ENCODE data around the gene CNPY2.
A peak's percentile ranks its signal among the peaks of the same experiment; 100 is the strongest.
"Not testable (repeated sequence)": the region's sequence is repeated elsewhere in the genome, so short reads cannot be mapped to it uniquely, and the experiment has no call there.

CNPY2 gene

DNA sequence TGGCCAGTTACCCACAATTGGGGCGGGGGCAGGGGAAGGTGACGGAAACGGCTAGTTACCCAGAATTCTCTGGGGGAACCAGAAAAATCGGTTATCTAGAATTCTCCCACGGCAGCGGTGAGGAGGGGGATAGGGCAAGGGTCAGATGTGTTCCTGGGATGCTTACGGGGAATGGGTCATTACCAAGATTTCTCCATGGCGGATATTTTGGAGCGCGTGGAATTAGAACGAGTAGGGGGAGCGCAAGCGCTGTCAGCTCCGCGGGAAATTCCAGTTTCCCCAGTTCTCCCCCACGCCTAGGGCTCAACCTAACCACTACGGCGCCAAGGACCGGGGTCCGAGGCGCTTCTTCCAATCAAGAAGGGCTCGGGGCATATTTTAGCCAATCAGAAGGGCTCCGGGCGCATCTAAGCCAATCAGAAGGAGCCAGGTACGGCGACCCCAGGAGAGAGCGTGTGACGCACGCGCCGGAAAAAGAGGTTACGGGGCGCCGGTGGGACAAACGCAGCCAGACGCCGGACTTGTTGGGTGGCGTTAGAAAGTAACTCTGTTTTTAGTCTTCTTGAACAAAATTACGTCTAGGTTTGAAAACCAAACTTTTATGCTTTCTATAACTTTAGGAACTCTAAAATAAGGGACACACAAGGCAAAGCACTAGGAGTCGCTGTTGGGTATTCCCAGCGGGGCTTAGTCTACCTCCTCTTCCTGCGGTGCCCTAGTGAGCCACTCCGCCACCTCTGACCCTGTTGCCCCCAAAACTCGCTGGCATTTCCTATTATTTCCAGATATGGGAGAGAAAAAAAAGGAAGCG is 18.1 kb upstream of the CNPY2 start, which contains the start of gene PAN2:
Gene PAN2 (minus strand): TSS at position 322 of the 811 bp plus-strand sequence. CDS start 906 bp downstream, outside the sequence.
- peak; percentile 96 to 97 for DNase-seq

DNA sequence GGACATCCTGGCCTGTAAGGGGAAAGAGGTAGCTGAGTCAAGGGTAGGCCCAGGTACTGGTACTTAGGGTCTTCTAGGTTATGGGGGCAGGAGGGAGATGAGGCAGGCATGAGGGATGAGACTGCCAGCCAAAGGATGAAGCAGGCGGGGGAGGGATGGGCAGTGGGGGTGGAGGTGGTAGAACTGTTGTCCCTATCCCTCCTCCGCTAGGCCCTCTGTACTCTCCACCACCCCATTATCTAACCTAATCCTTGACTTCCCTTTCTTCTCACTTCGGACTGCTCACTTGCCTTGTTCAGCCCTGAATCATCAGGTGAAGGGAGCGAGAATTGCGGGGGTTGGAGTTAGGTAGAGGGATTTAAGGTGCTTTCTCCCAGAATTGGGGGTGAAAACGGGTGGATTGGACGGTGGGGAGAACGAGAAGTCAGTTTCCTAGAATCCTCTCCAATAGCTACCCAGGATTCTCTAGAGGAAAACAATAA is 17.4 kb upstream of the CNPY2 start:
- DNase-seq, result no peak

DNA sequence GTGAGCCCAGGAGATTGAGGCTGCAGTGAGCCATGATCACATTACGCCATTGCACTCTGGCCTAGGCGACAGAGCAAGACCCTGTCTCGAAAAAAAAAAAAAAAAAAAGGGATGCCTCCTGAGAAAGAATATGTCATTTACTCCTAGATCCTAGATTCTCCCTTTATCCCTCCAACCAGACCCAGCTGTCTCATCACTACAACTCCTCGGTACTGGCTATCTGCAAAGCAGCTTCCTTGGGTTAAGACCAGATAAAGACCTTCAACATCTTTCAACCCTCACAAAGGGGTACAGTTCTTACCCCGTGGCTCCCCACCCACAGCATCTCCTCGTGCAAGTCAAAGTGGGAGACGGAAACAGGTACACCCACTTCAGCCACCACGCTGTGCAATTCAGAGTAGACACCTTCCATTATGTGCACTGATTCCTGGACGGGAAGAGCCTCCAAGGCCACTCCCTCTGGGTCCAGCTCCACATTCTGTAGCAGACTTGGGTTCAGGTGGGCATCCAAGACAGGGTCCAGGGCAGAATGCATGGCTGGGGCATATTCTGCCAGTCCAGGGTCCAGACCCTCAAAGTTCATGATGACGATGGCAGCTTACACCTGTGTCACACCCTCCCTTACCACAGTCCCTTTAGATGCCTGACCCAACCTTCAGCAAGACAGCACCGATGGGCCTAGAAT is 16.9 kb upstream of the CNPY2 start:
- no peak for DNase-seq

DNA sequence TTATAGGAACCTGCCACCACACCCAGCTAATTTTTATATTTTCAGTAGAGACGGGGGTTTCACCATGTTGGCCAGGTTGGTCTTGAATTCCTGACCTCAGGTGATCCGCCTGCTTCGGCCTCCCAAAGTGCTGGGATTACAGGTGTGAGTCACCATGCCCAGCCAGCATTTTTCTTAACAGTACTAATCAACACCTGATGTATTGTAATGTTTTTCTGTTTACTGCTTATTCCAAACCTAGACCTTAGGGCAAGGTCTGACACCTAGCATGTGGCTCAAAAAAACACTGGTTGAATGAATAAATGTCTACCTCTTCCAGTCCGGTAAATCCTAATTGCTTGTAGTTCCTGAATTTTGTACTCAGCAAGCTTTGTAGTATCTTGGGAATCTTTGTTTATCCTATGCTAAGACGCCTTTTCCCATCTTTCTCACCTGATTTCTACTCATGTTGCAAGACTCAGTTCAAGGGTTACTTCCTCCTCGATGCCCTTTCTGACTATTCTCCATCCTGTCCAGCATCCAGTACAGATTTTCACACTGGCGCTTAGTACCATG is 15.2 kb upstream of the CNPY2 start:
- DNase-seq, result no peak

DNA sequence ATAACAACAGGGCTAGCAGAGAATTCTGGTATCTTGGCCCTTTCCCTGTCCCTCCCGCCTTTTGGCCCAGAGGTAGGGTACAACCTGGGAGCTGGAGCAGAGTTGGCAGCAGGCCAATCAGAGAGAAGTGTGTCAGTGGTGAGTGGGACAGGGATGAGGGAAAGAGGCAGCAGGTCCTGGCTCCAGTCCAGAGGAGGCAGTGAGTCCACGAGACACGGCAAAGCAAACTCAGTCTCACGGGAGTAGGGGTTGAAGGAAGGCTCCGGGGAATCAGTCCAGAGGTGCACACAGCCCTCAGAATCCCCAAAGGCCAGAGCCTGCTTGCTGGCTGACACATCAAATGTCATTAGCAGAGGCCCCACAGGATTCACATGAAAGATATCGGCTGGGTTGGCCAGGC is 10.7 kb upstream of the CNPY2 start:
- DNase-seq, result no peak

DNA sequence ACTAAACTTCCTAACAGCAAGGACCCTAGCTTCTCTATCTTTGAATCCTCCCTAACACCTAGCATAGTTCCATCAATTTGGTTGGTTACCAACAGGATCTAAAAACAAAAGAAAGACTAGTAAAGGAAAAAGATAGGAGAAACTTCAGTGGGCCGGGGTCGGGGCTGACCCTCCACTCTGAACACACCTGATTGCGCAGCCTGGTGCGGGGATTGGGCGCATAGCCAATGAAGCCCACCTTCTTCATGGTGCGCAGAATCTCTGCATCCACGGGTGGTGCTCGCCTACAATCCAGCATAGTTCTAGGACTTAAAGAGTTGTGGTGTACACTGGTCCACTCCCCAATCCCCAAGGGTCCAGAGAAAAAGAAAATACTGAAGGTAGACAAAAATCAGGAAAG is 10.3 kb upstream of the CNPY2 start:
- DNase-seq, result no peak

DNA sequence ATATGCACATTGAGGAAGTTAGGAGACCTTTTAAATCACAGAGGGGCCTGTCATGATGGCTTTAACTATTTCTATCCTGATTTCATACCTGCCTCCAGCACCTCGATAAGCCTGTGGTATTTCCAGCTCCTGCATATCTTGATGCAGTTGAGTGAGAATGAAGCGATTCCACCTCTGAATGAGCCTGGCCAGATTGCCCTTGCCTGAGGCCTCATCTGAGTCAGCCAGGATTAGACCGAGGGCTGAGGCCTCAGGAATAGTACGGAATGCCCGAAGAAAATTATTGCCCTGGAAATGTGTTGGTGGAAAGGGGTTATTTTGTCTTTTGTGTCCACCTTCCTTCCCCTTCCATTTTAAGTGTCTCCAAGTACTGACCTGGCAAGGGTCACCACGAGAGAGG is 8.4 kb upstream of the CNPY2 start:
- no peak for DNase-seq

DNA sequence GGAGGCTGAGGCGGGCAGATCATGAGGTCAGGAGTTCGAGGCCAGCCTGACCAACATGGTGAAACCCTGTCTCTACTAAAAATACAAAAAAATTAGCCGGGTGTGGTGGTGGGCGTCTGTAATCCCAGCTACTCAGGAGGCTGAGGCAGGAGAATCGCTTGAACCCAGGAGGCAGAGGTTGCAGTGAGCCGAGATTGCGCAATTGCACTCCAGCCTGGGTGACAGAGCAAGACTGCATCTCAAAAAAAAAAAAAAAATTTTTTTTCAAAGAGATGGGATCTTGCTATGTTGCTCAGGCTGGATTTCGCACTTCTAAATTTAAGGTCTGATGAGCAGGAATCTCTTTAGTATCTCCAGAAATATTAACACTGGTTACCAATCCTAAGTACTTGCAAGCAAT is 5.8 kb upstream of the CNPY2 start:
- DNase-seq, result not testable (repeated sequence)

DNA sequence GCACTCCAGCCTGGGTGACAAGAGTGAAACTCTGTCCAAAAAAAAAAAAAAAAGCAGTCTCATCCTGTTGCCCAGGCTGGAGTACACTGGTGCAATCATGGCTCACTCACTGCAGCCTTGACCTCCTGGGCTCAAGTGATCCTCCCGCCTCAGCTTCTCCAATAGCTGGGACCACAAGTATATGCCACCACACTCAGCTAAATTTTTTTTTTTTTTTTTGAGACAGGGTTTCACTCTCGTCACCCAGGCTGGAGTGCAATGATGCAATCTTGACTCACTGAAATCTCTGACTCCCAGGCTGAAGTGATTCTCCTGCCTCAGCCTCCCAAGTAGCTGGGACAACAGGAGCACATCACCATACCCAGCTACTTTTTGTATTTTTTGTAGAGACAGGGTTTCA is 5.2 kb upstream of the CNPY2 start:
- DNase-seq, result no peak

DNA sequence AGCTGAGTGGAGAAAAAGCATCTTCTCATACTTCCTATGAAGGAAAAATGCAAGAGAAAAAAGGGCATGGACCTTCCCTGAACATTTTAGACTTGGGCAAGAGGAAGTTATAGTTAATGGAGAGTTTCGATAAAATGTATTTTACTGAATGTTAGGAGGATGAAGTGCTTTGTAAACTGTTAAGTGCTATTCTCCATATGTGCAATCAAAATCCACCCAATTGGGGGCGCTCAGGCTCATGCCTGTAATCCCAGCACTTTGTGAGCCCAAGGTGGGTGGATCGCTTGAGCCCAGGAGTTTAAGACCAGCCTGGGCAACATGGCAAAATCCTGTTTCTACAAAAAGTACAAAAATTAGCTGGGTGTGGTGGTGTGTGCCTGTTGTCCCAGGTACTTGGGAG is 1.9 kb upstream of the CNPY2 start:
- no peak for DNase-seq

DNA sequence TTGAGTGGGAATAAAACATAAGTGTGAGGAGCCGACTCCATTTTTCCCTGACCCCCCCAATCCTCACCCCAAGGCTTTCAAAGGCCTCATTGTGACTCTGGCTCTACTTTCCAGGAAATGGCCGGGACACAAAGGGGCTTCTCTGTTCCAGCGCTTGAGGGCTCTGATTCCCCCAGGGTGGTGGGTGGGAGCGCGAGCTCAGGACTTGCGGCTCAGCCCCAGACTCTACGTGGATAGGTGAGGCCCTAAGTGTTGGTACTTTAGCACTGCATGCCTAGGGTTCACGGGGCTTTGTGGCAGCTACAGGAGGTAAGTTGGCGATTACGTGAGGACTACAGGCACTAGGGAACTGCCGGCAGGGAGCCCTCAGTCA is 553 bp downstream of the CNPY2 start:
- no peak for DNase-seq

DNA sequence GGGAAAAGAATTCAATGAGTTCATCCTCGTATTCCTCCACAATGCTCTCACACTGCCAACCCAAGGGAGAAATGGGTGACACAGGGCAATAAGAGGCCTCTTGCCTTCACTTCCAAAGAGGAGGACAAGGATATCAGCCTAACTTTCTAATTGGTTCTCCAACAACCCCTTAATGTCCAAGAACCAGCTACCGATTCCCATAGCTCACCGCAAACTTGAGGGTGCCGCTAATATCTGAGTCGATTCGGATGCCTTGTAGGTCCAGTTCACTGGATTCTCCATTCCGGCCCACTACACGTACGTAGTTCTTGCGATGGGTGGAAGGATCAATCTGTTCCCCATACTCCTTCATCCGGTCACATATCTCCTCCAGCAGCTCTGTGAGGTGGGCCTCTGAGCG is 4.8 kb downstream of the CNPY2 start:
- DNase-seq, result no peak

DNA sequence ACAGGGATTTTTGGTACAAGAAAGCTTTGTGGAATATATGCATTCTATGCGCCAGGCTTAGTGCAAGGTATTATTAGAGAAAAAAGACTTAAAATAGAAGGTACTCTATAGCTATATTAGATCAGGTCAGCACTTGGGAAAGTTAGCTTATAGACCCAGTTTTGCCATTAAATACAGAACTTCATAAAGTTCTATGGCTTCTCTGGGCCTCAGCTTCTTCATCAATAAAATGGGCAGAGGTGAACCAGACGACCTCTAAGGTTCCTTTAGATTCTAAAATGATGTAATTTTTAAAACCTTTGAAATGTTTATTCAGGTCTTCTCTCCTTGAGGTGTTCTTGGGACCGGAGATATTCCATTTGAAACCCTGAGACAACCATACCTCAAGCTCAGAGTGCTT is 7.1 kb downstream of the CNPY2 start:
- no peak for DNase-seq

DNA sequence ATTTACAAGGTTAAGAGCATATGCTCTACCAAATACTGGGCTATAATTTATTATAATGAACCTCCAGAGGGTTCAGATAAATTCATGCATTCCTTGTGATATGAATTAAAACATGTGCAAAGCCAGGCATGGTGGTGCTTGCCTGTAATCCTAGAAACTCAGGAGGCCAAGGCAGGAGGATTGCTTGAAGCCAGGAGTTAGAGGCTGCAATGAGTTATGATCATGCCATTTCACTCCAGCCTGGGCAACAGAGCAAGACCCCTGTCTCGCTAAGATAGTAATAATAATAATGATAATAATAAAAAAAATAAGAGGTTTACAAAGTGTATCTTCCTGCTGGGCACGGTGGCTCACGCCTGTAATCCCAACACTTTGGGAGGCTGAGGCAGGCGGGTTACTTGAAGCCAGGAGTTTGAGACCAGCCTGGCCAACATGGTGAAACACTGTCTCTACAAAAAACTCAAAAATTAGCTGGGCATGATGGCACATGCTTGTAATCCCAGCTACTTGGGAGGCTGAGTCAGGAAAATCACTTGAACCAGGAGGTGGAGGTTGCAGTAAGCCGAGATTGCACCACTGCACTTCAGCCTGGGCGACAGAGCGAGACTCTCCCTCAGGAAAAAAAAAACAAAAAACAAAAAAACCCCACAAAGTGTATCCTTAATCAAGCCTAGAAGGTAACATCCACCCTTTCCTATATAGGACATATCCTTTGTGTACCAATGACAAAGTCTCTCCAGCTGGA is 8.4 kb downstream of the CNPY2 start:
- no peak for DNase-seq

DNA sequence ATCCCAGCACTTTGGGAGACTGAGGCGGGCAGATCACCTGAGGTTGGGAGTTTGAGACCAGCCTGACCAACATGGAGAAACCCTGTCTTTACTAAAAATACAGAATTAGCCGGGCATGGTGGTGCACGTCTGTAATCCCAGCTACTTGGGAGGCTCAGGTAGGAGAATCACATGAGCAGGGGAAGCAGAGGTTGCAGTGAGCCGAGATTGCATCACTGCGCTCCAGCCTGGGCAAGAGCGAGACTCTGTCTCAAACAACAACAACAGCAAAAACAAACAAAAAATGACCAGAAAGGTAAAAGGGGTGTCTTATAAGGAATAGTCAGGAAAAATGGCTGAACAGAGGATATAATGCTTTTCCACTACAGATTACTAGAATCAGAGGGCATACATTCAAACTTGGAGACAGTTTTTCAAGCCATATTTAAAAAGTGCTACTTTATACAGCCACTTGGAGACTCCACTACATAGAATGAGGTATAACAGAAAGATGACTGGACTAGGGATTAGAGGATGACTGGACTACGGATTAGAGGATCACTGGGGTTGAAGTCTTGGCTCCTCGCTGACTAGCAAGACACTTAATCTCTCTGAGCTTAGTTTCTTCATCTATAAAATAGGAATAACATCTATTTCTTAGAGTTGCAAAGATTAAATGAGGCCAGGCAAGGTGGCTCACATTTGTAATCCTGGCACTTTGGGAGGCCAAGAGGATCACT is 10.8 kb downstream of the CNPY2 start:
- DNase-seq, result no peak

DNA sequence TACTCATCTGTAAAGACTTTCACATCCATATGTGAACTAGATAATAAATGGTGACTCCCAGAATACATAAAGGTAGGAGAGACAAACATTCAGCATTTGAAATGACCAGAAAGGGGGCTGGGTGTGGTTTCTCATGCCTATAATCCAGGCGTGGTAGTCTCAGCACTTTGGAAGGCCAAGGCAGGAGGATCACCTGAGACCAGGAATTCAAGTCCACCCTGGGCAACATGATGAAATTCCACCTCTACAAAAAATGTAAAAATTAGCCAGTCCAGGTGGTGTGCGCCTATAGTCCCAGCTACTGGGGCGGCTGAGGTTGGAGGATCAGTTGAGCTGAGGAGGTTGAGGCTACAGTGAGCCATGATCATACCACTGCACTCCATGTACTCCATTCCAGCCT is 11.5 kb downstream of the CNPY2 start:
- DNase-seq, result no peak

DNA sequence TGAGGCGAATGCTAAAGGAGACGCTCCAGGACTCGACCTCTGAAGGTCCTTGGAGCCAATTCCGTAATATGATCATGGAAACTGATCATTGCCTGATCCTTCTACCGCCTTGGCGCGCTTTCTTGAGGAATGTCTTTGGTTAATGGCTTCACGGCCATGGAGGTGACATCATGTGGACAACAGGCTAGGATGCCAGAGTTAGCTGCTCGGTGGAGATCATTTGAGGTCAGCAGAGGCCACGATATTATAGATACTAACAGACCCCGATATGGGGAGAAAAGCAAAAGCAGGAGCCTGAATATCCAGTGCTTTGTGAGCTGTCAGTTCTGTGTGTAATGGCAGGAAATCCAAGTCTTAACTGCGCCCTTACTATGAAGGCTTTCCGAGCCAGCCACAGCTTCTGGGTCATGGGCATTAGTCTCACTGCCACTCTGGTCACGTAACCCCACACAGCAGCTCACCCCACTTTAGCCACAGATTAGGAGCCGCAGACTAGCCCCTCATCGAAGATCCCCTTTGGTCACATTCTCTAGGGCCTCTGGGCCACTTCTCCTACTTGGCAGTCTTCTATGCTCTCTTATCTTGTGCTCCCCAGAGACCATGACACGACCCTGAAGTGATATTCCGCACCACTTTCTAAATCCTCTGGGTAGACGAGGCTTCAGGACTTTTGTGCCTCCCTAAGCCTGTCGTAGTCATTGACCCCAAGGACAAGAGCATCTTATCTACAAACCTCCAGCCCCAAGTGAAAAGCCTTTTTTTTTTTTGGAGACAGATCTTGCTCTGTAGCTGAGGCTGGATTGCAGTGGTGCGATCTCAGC is 14.9 kb downstream of the CNPY2 start:
- DNase-seq, result no peak

DNA sequence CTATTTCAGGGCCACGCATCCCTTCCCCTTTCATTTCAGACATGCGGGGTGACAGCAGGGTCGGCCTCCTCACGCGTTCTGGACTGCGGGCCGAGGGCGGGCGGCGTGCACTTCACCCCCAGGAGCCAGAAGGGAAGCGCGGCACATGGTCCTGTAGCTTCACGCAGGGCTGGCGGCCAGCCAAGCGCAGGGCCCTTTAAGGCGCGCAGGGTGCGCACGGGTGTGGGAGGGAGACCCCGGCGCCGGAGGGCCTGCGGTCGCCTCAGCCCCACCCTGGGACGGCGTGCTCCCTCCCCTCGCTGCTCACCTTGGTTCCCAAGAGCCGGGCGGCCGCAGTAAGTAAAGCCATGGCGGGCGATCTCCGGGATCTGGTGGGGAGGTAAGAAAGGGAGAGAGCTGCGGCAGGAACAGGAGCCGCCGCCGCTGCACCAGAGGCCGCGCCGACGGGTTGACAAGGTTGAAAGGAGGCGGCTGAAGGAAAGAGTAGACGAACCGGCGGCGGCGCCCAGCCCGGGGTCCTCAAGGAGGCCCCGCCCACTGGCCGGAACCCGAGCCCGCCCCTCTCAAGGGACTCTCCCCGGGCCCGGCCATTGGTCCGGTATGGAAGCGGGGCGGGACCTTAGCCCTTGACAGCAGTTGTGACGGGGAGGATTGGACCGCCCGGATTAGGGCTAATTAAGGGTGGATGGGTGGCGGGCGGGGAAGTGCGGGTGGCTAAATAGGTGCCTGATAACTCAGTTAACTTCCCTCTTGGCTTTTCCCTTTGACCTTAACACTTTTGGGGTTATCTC is 15.7 kb downstream of the CNPY2 start, which contains the start of gene CS:
Gene CS (minus strand): TSS at position 478 of the 791 bp plus-strand sequence. CDS start 129 bp downstream, at position 349.
- peak; percentile 97 for DNase-seq

DNA sequence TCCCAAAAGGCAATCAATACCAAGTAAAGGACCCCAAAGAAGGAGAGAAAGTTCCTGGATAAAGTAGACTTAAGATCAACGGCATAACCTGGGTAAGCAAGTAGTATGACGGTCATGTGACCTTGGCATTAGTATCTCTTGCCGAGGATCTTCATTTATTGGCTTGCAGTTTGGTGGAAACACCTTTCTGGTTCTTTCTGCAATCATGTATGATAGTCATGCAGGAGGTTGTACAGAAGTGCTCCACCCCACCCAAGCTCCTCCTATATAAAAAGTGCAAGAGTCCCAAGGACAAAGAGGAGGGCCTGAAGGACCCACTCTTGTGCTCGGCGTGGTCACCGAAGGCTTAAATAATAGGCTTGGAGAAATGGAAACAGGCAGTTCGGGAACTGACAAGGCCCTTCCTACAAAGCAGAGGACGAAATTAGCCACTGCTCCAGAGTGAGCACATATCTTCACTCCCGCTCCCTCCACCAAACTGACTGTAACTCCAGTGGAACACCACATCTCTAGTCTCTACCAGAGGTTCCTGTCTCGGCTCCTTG is 16.4 kb downstream of the CNPY2 start:
- peak in 1 of 2 experiments; percentile 51 for DNase-seq

DNA sequence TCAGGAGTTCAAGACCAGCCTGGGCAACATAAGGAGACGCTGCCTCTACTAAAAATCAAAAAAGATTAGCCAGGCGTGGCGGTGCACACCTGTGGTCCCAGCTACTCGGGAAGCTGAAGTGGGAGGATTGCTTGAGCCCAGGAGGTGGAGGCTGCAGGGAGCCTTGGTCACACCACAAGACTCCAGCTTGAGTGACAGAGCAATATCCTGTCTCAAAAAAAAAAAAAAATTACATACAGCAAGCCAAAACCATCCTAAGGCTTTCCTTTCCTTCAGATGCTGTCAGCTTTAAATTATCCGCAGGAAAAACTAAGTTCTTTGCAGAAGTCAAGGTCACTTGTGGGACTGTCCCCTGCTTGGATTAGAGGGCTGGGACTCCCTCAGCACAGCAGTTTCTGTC is 17.0 kb downstream of the CNPY2 start:
- no peak for DNase-seq
